H1 (cell line): Measurements from ENCODE around the gene OBSL1. TPM values are rescaled to one million over a fixed set of nuclear protein-coding genes. Genes with fewer than 3 reads are reported as not detected.

Source experiments
- CHD7 ChIP-seq: fragments of 300-600 bp; sonication (generic); IDR thresholded peaks from 2 replicates; pipeline ENCODE4 v1.7.1; 2012; ENCODE audit warnings: low read length, moderate library complexity, mild to moderate bottlenecking, inconsistent platforms; ENCODE audit not compliant: insufficient replicate concordance
- CTCF ChIP-seq, 3 experiments: IDR thresholded peaks; 1 replicate in 2 of 3; 2 replicates in 1 of 3; pipeline versions ENCODE4 v1.5.1 to v1.6.1; 2011; ENCODE audit warnings: low read length in 3 of 3, mild to moderate bottlenecking in 3 of 3, inconsistent platforms in 2 of 3, low read depth in 1 of 3, moderate library complexity in 1 of 3; ENCODE audit not compliant: insufficient read depth in 1 of 3; ENCODE audit errors: control extremely low read depth in 1 of 3
- GTF2F1 ChIP-seq: IDR thresholded peaks from 2 replicates; pipeline ENCODE4 v1.6.1; 2012; ENCODE audit warnings: low read depth, low read length, improper control_type of control experiment, borderline replicate concordance
- KDM4A ChIP-seq: IDR thresholded peaks from one replicate; pipeline ENCODE4 v1.7.1; 2012; ENCODE audit warnings: low read depth, mild to moderate bottlenecking, moderate library complexity, low read length, inconsistent platforms; ENCODE audit not compliant: severe bottlenecking
- POU5F1 ChIP-seq: IDR thresholded peaks from 2 replicates; pipeline ENCODE4 v1.6.1; 2011; ENCODE audit warnings: low read depth, mild to moderate bottlenecking, low read length, moderate library complexity
- SP1 ChIP-seq: IDR thresholded peaks from 2 replicates; pipeline ENCODE4 v1.6.1; 2011; ENCODE audit warnings: low read depth, low read length
- SRF ChIP-seq: IDR thresholded peaks from 2 replicates; pipeline ENCODE4 v1.6.1; 2011; ENCODE audit warnings: mild to moderate bottlenecking, low read depth, low read length, moderate library complexity
- polyA plus RNA-seq, 7 experiments: library from polyadenylated mRNA; depleted of rRNA in 3 of 7; stranded (reverse) in 5 of 7; unstranded in 2 of 7; fragments of >200 nt in 5 of 7; fragments of 200-250 nt in 2 of 7; gene quantifications; 1 replicate in 5 of 7; 2 replicates in 1 of 7; 4 replicates in 1 of 7; pipeline versions ENCODE4 v1.2.1 to v1.2.3, GENCODE V29; 2011 to 2013; ENCODE audit warnings: missing spikeins in 2 of 7, mixed read lengths in 2 of 7
- total RNA-seq: library from RNA; stranded (reverse); fragmentation: NEBNext Ultra II Directional; extraction: Animal tissue kit (Norgen Biotek cat#: 25700); gene quantifications from 2 replicates; pipeline ENCODE4 v1.2.1, GENCODE V29; 2021

OBSL1 gene
- total and polyA plus RNA-seq, 2 of the 8 experiments (the other 6 are each of a cell fraction or from before 2014, with no cell fraction given) = 116 to 127 TPM

- TF ChIP-seq SRF (no peak), SP1 (peak; percentile 53; the same call in 1 of the 2 replicates), GTF2F1 (no peak), CHD7 (no peak), CTCF (IDR thresholded peaks at IDR 0.05; ENCODE audit: control extremely low read depth in 1 of 3, insufficient read depth in 1 of 3, low read depth in 1 of 3, low read length in 3 of 3) (no peak; a peak in 1 of 4 replicates), KDM4A (peak; percentile 75), POU5F1 (no peak)
These were observed 26.4 kb upstream of the OBSL1 start, which contains the start of gene STK11IP (continued) for GRCh38 chr2:219597552-219598307.
